Fibroblast of lung (primary cell): ENCODE measurements around the gene CFAP61.

ENCODE experiments used
- CTCF ChIP-seq, 2 donors: IDR thresholded peaks in 1 of 2; conservative IDR thresholded peaks in 1 of 2; 1 replicate in 1 of 2; 2 replicates in 1 of 2; pipeline ENCODE4 v1.5.1; 2011 to 2012; ENCODE audit warnings: low read length in 2 of 2, control low read depth in 1 of 2, inconsistent platforms in 1 of 2, low read depth in 1 of 2, mild to moderate bottlenecking in 1 of 2
- EZH2 ChIP-seq: IDR thresholded peaks from 2 replicates; pipeline ENCODE4 v1.5.1; 2012; ENCODE audit warnings: low read length, control low read depth, mild to moderate bottlenecking; ENCODE audit errors: missing control alignments

- TF ChIP-seq EZH2 (no peak), CTCF (conservative IDR thresholded peaks at IDR 0.05 in 1 of 2, IDR thresholded peaks at IDR 0.05 in 1 of 2; ENCODE audit: low read depth in 1 of 2, low read length in 2 of 2) (no peak)
Measured at GRCh38 chr20:20253744-20254330, 201.5 kb downstream of the CFAP61 start.
